B cell (primary cell): ENCODE results near the gene GORASP2. TPM values are rescaled to one million over a fixed set of nuclear protein-coding genes. Genes with fewer than 3 reads are reported as not detected.

Experiments used
- ATAC-seq: fragments of 200-7000 bp; cut with Tn5 transposase; one replicate; pipeline ENCODE4 v1.10.0; 2021; ENCODE audit warnings: low read depth, mild to moderate bottlenecking, moderate number of reproducible peaks, moderate library complexity
- CTCF ChIA-PET: fragments of 350-600 bp; sonication (Branson Sonifier 250); formaldehyde crosslinking; loops from one replicate; lab custom pipeline; 2021; ENCODE audit warnings: antibody characterized with exemption, inconsistent platforms; lab: Charles Lee
- POLR2A ChIA-PET: fragments of 350-600 bp; sonication (Branson Sonifier 250); formaldehyde crosslinking; loops from one replicate; lab custom pipeline; 2021; ENCODE audit warnings: antibody characterized with exemption; lab: Charles Lee
- DNase-seq: peaks from one replicate; pipeline ENCODE4 v3.0.0; 2013
- H2AFZ ChIP-seq: 2 replicates; pipeline ENCODE4 v1.6.1; 2012; ENCODE audit warnings: mild to moderate bottlenecking, low read depth, low read length; ENCODE audit not compliant: insufficient read depth, poor library complexity, severe bottlenecking
- H3K27ac ChIP-seq, 2 donors: 1 replicate in 1 of 2; 2 replicates in 1 of 2; pipeline ENCODE4 v1.5.1; 2012 to 2013; ENCODE audit warnings: low read length in 2 of 2, mild to moderate bottlenecking in 2 of 2, moderate library complexity in 1 of 2
- H3K27me3 ChIP-seq, 4 experiments: fragments of 200-600 bp in 1 of 4; sonication (generic) in 1 of 4; replicated peaks in 1 of 4; 1 replicate in 2 of 4; 2 replicates in 2 of 4; pipeline versions ENCODE4 v1.6.1 to v1.7.0; 2013 to 2016; ENCODE audit warnings: low read length in 3 of 4, mild to moderate bottlenecking in 2 of 4, mixed read lengths in 1 of 4, moderate library complexity in 1 of 4; ENCODE audit not compliant: insufficient read depth in 4 of 4, control insufficient read depth in 3 of 4; ENCODE audit errors: control extremely low read depth in 1 of 4
- H3K36me3 ChIP-seq, 2 experiments: replicated peaks in 1 of 2; 1 replicate in 1 of 2; 2 replicates in 1 of 2; pipeline versions ENCODE4 v1.6.1 to v1.7.1; 2013; ENCODE audit warnings: low read length in 1 of 2; ENCODE audit not compliant: insufficient read depth in 2 of 2, control insufficient read depth in 1 of 2; ENCODE audit errors: control extremely low read depth in 1 of 2, extremely low read depth in 1 of 2
- H3K4me1 ChIP-seq, 2 donors: fragments of 200-600 bp in 1 of 2; sonication (generic) in 1 of 2; 1 replicate in 1 of 2; 2 replicates in 1 of 2; pipeline versions ENCODE4 v1.5.1 to v1.6.1; 2013 to 2017; ENCODE audit warnings: low read length in 2 of 2; ENCODE audit not compliant: control insufficient read depth in 2 of 2, insufficient read depth in 2 of 2
- H3K4me2 ChIP-seq: replicated peaks from 2 replicates; pipeline ENCODE3; 2012; ENCODE audit warnings: mild to moderate bottlenecking, low read depth, low read length; ENCODE audit not compliant: poor library complexity, severe bottlenecking
- H3K4me3 ChIP-seq, 5 experiments: fragments of 200-600 bp in 1 of 5; sonication (generic) in 1 of 5; 1 replicate in 3 of 5; 2 replicates in 2 of 5; pipeline versions ENCODE4 v1.5.1 to v1.7.0; 2011 to 2016; ENCODE audit warnings: low read length in 4 of 5, mild to moderate bottlenecking in 4 of 5, low read depth in 2 of 5, control low read depth in 1 of 5, moderate library complexity in 1 of 5; ENCODE audit not compliant: insufficient read depth in 1 of 5; ENCODE audit errors: control extremely low read depth in 1 of 5, extremely low read depth in 1 of 5
- H3K79me2 ChIP-seq: fragments of 200-600 bp; sonication (generic); one replicate; pipeline ENCODE4 v1.6.0; 2016; ENCODE audit warnings: low read length; ENCODE audit not compliant: control insufficient read depth, insufficient read depth
- H3K9ac ChIP-seq: fragments of 200-600 bp; sonication (generic); 2 replicates; pipeline ENCODE4 v1.6.1; 2017; ENCODE audit warnings: mild to moderate bottlenecking, low read length, moderate library complexity
- H3K9me3 ChIP-seq, 3 donors: one replicate each; pipeline versions ENCODE4 v1.6.1 to v1.7.1; 2013; ENCODE audit warnings: low read length in 2 of 3; ENCODE audit not compliant: control insufficient read depth in 2 of 3, insufficient read depth in 1 of 3; ENCODE audit errors: control extremely low read depth in 1 of 3
- H4K20me1 ChIP-seq: 2 replicates; pipeline ENCODE4 v1.6.0; 2012; ENCODE audit warnings: mild to moderate bottlenecking, low read length; ENCODE audit not compliant: insufficient read depth, control insufficient read depth, poor library complexity, severe bottlenecking
- H3K27ac Mint-ChIP-seq: one replicate; pipeline ENCODE4 v1.8.0; 2021; ENCODE audit warnings: mixed read lengths
- H3K27me3 Mint-ChIP-seq: one replicate; pipeline ENCODE4 v1.8.0; 2021; ENCODE audit warnings: mixed read lengths
- H3K4me1 Mint-ChIP-seq: one replicate; pipeline ENCODE4 v1.8.0; 2021; ENCODE audit warnings: mixed read lengths
- H3K4me3 Mint-ChIP-seq: one replicate; pipeline ENCODE4 v1.8.0; 2021; ENCODE audit warnings: mixed read lengths
- H3K9me3 Mint-ChIP-seq: one replicate; pipeline ENCODE4 v1.8.0; 2022; ENCODE audit warnings: mixed read lengths; ENCODE audit not compliant: insufficient read depth
- EZH2 ChIP-seq: IDR thresholded peaks from 2 replicates; pipeline ENCODE4 v1.6.1; 2012; ENCODE audit warnings: borderline replicate concordance, low read depth, mild to moderate bottlenecking, moderate library complexity, low read length; ENCODE audit not compliant: insufficient read depth, poor library complexity, severe bottlenecking
- WGBS: methylation state at CpG from one replicate; pipeline ENCODE4 v1.1.5; 2013; ENCODE audit warnings: missing lambda C conversion rate; ENCODE audit not compliant: insufficient coverage; 5-methylcytosine and 5-hydroxymethylcytosine counted together
- intact Hi-C: fragments of 100-400 bp; cut with micrococcal nuclease; formaldehyde crosslinking; loops from one replicate; pipeline ENCODE4 v1.10.0; 2022
- polyA plus RNA-seq: library from polyadenylated mRNA; depleted of rRNA; stranded (reverse); fragments of >200 nt; gene quantifications from 2 replicates; pipeline ENCODE4 v1.2.3, GENCODE V29; 2012
- total RNA-seq, 2 donors: library from RNA; stranded (reverse); fragments of 120-200 nt in 1 of 2; gene quantifications; 1 replicate in 1 of 2; 2 replicates in 1 of 2; pipeline versions ENCODE4 v1.2.3 to v1.2.4, GENCODE V29; 2013 to 2022
- TF ChIP-seq, protein P1 (sequence below): fragments of 200-600 bp; IDR thresholded peaks from one replicate; pipeline ENCODE4 v1.8.0; 2022; ENCODE audit warnings: antibody characterized with exemption, mild to moderate bottlenecking

The GORASP2 gene
- total and polyA plus RNA-seq, 2 donors (not counting 1 experiment from before 2014, with no cell fraction given): 40.5 to 50.5 TPM

DNA sequence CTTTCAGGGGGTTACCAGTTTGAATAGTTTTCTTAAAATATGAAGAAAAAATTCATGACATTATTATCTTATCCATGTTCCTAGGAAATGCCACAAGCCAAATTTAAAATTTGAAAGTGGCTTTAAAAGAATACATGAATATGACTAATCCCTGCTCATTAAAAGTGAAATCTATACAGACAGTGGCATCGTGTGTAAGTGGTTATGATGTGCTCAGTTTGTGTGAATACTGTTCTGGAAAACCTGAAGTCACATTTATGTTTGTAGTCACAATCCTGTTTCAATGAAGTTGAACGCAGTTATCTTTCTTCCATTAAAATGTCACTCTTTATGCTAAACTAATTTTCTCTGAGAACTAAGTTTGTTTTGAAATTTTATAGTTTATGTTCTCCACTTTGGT lies 75.8 kb downstream of the GORASP2 start:
- no peak overlapping the region for H3K4me2 ChIP-seq
- peaks cover 0 to 12% (median 1%) of the 10 kb centered on the region in 3 donors for H3K9me3 ChIP-seq
- ATAC-seq (no peak), DNase-seq (no peak)
- H3K9ac ChIP-seq: no peak overlapping the region
- no peaks in the 10 kb centered on the region for H3K79me2 ChIP-seq
- no peaks in the 10 kb centered on the region for H3K4me1 ChIP-seq
- no peaks in the 10 kb centered on the region for H4K20me1 ChIP-seq
- no CpG with 5 or more reads among the region's 2 CpGs for WGBS
- ChIA-PET POLR2A (no interaction called here), CTCF (interaction anchor here (1.0 to 1.6 kb wide), 3 partner anchors 9 to 411 kb away, joined by 3 to 4 read pairs (median 3); no protein-coding TSS in a partner anchor)
- TF ChIP-seq EZH2: no peak
- TF ChIP-seq, protein P1, sequence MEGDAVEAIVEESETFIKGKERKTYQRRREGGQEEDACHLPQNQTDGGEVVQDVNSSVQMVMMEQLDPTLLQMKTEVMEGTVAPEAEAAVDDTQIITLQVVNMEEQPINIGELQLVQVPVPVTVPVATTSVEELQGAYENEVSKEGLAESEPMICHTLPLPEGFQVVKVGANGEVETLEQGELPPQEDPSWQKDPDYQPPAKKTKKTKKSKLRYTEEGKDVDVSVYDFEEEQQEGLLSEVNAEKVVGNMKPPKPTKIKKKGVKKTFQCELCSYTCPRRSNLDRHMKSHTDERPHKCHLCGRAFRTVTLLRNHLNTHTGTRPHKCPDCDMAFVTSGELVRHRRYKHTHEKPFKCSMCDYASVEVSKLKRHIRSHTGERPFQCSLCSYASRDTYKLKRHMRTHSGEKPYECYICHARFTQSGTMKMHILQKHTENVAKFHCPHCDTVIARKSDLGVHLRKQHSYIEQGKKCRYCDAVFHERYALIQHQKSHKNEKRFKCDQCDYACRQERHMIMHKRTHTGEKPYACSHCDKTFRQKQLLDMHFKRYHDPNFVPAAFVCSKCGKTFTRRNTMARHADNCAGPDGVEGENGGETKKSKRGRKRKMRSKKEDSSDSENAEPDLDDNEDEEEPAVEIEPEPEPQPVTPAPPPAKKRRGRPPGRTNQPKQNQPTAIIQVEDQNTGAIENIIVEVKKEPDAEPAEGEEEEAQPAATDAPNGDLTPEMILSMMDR: no peak
- no peak overlapping the region for H3K4me3 Mint-ChIP-seq
- intact Hi-C loops: no loop called here
- peaks cover 3% of the 10 kb centered on the region for H3K9me3 Mint-ChIP-seq
- no peaks in the 10 kb centered on the region for H3K27me3 Mint-ChIP-seq
- no peaks in the 10 kb centered on the region for H3K27me3 ChIP-seq
- H3K36me3 ChIP-seq: peaks cover 27 to 59% of the 10 kb centered on the region in 2 experiments
- H2AFZ ChIP-seq: no peak overlapping the region
- H3K4me1 Mint-ChIP-seq: peaks cover 4% of the 10 kb centered on the region
- H3K4me3 ChIP-seq: no peak overlapping the region
- H3K27ac ChIP-seq: no peak overlapping the region
- no peak overlapping the region for H3K27ac Mint-ChIP-seq

DNA sequence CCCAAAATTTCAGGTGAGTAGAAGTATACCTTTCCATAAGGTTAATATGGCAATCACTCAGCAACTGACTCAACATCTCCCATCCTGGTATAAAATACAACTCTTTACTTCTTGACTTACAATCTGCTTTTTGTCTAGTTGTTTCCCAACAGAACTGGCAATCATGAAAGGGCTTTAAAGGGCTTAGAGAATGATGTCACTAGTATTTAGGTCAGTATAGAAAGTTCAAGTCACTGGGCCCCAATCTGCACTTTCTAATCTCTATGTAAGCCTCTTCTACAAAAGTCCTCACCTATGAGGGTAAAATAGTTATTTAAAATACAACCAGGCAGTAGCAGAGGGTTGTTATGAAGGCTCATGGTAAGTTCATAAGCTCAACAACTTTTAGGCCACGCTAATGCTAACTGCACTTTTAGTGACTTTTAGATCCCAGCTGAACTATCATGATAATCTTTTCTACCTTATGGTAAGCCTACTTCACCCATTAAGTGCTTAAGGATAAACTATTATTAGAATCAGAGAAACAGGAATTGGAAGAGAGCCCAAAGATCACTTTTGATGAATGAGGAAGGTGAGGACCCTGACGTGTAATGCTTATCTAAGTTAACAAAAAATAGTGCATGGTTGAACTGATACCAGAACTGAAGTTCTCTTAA lies 79.6 kb downstream of the GORASP2 start:
- Histone ChIP-seq H4K20me1 (no peaks in the 10 kb centered on the region), H3K4me3 (no peak overlapping the region), H3K4me2 (no peak overlapping the region), H3K4me1 (no peaks in the 10 kb centered on the region), H3K79me2 (no peaks in the 10 kb centered on the region), H2AFZ (no peak overlapping the region), H3K36me3 (peaks cover 30 to 70% of the 10 kb centered on the region in 2 experiments), H3K27me3 (no peaks in the 10 kb centered on the region), H3K9ac (no peak overlapping the region), H3K9me3 (peaks cover 0 to 4% (median 1%) of the 10 kb centered on the region in 3 donors), H3K27ac (no peak overlapping the region)
- Mint-ChIP-seq H3K9me3 (no peaks in the 10 kb centered on the region), H3K4me3 (no peak overlapping the region), H3K4me1 (no peaks in the 10 kb centered on the region), H3K27me3 (no peaks in the 10 kb centered on the region), H3K27ac (peak overlapping the region; percentile 6)
- no peak for DNase-seq
- ChIA-PET POLR2A (no interaction called here), CTCF (interaction anchor here (1.2 kb wide), 1 partner anchor 74 kb away, joined by 3 read pairs; no protein-coding TSS in a partner anchor)
- intact Hi-C loops: no loop called here
- no CpG with 5 or more reads among the region's 2 CpGs for WGBS
- TF ChIP-seq EZH2: no peak
- TF ChIP-seq, protein P1: no peak
- no peak for ATAC-seq
